Astrocyte of the cerebellum (primary cell): ENCODE data around the gene SPTLC2.
"Not testable (repeated sequence)": the region's sequence is repeated elsewhere in the genome, so short reads cannot be mapped to it uniquely, and the experiment has no call there.

Source experiments
- DNase-seq: peaks from one replicate; pipeline ENCODE4 v3.0.0-alpha.2; 2011; ENCODE audit warnings: low read depth
- H3K4me3 ChIP-seq: 2 replicates; pipeline ENCODE4 v1.5.1; 2011; ENCODE audit warnings: mild to moderate bottlenecking, low read depth, low read length, moderate library complexity
- in situ Hi-C: cut with HindIII; loops from 2 replicates; pipeline ENCODE4 v1.10.0; 2017; ENCODE audit warnings: low sequenced_read_pairs
- TF ChIP-seq, protein P1 (sequence below): IDR thresholded peaks from 2 replicates; pipeline ENCODE4 v1.5.1; 2012; ENCODE audit warnings: low read length, low read depth, moderate library complexity, mild to moderate bottlenecking; ENCODE audit errors: missing control alignments

The SPTLC2 gene

GRCh38 chr14:77544571-77544970 lies 71.9 kb downstream of the SPTLC2 start:
- TF ChIP-seq, protein P1, sequence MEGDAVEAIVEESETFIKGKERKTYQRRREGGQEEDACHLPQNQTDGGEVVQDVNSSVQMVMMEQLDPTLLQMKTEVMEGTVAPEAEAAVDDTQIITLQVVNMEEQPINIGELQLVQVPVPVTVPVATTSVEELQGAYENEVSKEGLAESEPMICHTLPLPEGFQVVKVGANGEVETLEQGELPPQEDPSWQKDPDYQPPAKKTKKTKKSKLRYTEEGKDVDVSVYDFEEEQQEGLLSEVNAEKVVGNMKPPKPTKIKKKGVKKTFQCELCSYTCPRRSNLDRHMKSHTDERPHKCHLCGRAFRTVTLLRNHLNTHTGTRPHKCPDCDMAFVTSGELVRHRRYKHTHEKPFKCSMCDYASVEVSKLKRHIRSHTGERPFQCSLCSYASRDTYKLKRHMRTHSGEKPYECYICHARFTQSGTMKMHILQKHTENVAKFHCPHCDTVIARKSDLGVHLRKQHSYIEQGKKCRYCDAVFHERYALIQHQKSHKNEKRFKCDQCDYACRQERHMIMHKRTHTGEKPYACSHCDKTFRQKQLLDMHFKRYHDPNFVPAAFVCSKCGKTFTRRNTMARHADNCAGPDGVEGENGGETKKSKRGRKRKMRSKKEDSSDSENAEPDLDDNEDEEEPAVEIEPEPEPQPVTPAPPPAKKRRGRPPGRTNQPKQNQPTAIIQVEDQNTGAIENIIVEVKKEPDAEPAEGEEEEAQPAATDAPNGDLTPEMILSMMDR, result no peak
- no peak for DNase-seq
- in situ Hi-C loops, result no loop called here

DNA sequence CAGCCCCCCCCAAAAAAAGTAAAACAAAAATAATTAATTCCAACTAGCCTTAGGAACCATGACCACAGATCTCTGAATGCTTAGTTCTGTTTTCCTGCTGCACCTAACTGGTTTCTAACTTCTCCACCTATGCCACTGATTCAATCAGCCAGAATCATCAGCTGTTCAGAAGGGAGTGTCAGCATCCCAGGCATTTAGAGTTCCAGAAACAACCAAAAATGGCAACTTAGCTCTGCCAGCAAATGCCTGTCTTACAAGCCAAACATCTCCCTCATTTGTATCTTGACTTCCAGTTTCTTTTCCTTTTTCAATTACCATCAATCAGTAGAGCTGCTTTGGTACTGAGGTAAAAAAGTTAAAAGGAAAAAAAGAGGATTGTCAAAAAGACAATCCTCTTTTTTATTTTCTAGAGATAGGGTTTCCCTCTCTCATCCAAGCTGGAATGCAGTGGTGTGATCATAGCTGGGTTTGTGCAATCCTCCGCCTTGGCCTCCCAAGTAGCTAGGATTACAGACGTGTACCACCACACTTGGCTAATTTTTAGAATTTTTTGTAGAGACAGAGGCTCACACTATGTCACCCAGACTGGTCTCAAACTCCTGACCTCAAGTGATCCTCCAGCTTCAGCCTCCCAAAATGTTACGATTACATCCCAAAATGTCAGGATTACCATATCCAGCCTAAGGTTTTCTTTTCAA lies 72.7 kb downstream of the SPTLC2 start:
- in situ Hi-C loops, result no loop called here
- no peak for DNase-seq

More at GRCh38 chr14:77544571-77544970, 71.9 kb downstream of the SPTLC2 start:
- no peak overlapping the region for H3K4me3 ChIP-seq

DNA sequence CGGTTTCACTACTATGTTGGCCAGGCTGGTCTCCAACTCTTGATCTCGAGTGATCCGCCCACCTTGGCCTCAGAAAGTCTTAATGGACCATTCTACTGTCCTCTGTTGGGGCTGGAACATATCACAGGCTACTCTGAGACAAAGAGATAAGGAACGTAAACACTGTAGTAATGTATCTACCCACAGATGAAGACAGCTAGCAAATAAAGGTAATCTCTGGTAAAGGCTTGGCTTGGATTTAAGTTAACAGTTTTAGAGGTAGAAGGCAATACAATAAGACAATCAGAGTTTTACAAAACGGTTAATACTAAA lies 73.2 kb downstream of the SPTLC2 start:
- TF ChIP-seq, protein P1, result no peak
- in situ Hi-C loops, result no loop called here
- H3K4me3 ChIP-seq, result no peak overlapping the region
- no peak for DNase-seq

More for the DNA sequence above, 72.7 kb downstream of the SPTLC2 start:
- TF ChIP-seq, protein P1, result no peak
- no peak overlapping the region for H3K4me3 ChIP-seq

DNA sequence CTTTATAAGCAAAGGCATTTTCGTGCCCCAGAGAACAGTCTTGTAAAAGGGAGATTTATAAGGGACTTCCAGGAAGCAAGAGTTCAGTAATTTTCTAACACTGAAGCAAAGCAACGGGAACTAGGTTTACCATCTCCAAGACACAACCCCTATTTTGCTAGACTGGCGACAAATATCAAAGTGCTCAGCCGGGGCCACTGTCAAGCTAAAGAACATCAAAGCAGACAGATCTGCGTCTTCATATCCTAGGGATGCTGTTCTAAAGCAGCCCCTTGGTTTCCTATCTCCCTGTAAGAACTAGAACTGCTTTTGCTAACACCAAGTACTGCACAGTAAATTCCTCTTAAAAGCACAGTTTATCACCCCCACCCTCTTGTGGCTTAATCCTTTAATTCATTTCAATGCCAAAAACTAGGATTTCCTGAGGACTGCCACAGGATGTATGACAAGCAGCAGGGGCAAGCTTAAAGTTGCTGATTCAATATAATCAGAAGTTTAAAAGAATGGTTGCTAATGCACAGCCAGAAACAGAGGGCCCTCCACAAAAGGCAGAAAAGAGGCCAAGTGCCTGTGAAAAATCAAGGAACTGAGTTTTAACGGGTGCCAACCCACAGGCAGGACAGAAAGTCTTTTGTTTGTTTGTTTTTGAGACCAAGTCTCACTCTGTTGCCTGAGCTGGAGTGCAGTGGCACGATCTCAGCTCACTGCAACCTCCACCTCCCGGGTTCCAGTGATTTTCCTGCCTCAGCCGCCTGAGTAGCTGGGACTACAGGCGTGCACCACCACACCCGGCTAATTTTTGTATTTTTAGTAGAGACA lies 73.8 kb downstream of the SPTLC2 start:
- TF ChIP-seq, protein P1, result no peak
- H3K4me3 ChIP-seq, result no peak overlapping the region
- no peak for DNase-seq
- in situ Hi-C loops, result no loop called here

GRCh38 chr14:77541905-77542304 lies 74.5 kb downstream of the SPTLC2 start:
- TF ChIP-seq, protein P1, result no peak
- no peak for DNase-seq
- in situ Hi-C loops, result no loop called here
- no peak overlapping the region for H3K4me3 ChIP-seq

DNA sequence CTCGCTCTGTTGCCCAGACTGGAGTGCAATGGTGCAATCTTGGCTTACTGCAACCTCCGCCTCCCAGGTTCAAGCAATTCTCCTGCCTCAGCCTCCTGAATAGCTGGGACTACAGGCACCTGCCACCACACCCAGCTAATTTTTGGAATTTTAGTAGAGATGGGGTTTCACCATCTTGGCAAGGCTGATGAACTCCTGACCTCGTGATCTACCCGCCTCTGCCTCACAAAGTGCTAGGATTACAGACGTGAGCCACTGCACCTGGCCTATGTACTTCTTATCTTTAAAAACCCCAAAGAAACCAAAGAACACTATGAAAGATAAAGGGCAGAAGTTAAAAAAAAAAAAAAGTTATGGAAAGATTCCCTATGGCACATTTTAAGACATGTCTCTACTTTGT lies 79.5 kb downstream of the SPTLC2 start:
- H3K4me3 ChIP-seq, DNase-seq, in situ Hi-C loops: not testable (repeated sequence)

DNA sequence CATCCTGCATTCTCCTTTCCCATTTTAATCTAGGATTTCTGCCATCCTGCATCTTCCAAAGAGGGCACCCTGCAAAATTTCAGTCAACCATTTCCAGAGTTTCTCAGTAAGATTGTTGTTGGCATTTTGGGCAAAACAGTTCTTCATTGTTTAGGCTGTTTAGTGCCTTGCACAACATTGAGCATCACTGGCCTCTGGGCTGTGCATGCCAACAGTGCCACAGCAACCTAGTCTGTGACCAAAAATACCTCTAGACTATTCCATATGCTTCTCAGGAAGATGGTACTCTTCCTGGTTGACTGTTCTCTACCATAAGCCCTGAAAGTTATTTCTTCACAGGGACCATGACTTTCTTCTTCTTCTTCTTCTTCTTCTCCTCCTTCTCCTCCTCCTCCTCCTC lies 85.4 kb downstream of the SPTLC2 start:
- in situ Hi-C loops, result no loop called here
- TF ChIP-seq, protein P1, result no peak

More for the DNA sequence above, 85.4 kb downstream of the SPTLC2 start:
- H3K4me3 ChIP-seq, result no peak overlapping the region
- DNase-seq, result no peak
